Neural cell (in vitro differentiated cells): ENCODE measurements around the gene MUSK.

ENCODE experiments used
- EP300 ChIP-seq: fragments of 450-650 bp; conservative IDR thresholded peaks from 2 replicates; pipeline ENCODE4 v1.6.1; 2014; ENCODE audit warnings: antibody characterized with exemption, mild to moderate bottlenecking, moderate library complexity; ENCODE audit not compliant: poor library complexity, severe bottlenecking
- EZH2 ChIP-seq: fragments of 200-600, 300-800 bp; shearing (Covaris generic), sonication (generic); IDR thresholded peaks from 2 replicates; pipeline ENCODE4 v1.6.1; 2014; ENCODE audit warnings: antibody characterized with exemption, low read length, borderline replicate concordance, mild to moderate bottlenecking; ENCODE audit not compliant: insufficient read depth, poor library complexity, severe bottlenecking
- MXI1 ChIP-seq: fragments of 450-650 bp; conservative IDR thresholded peaks from 2 replicates; pipeline ENCODE4 v1.6.1; 2014; ENCODE audit warnings: antibody characterized with exemption, mild to moderate bottlenecking; ENCODE audit not compliant: poor library complexity, severe bottlenecking
- RAD21 ChIP-seq: fragments of 450-650 bp; conservative IDR thresholded peaks from 2 replicates; pipeline ENCODE4 v1.6.1; 2014; ENCODE audit warnings: antibody characterized with exemption, mild to moderate bottlenecking, moderate library complexity
- TAF1 ChIP-seq: IDR thresholded peaks from 2 replicates; pipeline ENCODE4 v1.6.1; 2012; ENCODE audit warnings: low read depth
- TF ChIP-seq, protein P1 (sequence below): fragments of 450-650 bp; IDR thresholded peaks from 2 replicates; pipeline ENCODE4 v1.5.1; 2014; ENCODE audit warnings: antibody characterized with exemption, mild to moderate bottlenecking, moderate library complexity; ENCODE audit not compliant: poor library complexity, severe bottlenecking
- TF ChIP-seq, protein P2 (sequence below): IDR thresholded peaks from 2 replicates; pipeline ENCODE4 v1.6.1; 2012; ENCODE audit warnings: borderline replicate concordance

- TF ChIP-seq EZH2 (no peak), TAF1 (no peak), EP300 (no peak), RAD21 (no peak), MXI1 (no peak)
- TF ChIP-seq, protein P1, sequence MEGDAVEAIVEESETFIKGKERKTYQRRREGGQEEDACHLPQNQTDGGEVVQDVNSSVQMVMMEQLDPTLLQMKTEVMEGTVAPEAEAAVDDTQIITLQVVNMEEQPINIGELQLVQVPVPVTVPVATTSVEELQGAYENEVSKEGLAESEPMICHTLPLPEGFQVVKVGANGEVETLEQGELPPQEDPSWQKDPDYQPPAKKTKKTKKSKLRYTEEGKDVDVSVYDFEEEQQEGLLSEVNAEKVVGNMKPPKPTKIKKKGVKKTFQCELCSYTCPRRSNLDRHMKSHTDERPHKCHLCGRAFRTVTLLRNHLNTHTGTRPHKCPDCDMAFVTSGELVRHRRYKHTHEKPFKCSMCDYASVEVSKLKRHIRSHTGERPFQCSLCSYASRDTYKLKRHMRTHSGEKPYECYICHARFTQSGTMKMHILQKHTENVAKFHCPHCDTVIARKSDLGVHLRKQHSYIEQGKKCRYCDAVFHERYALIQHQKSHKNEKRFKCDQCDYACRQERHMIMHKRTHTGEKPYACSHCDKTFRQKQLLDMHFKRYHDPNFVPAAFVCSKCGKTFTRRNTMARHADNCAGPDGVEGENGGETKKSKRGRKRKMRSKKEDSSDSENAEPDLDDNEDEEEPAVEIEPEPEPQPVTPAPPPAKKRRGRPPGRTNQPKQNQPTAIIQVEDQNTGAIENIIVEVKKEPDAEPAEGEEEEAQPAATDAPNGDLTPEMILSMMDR, result no peak
- TF ChIP-seq, protein P2, sequence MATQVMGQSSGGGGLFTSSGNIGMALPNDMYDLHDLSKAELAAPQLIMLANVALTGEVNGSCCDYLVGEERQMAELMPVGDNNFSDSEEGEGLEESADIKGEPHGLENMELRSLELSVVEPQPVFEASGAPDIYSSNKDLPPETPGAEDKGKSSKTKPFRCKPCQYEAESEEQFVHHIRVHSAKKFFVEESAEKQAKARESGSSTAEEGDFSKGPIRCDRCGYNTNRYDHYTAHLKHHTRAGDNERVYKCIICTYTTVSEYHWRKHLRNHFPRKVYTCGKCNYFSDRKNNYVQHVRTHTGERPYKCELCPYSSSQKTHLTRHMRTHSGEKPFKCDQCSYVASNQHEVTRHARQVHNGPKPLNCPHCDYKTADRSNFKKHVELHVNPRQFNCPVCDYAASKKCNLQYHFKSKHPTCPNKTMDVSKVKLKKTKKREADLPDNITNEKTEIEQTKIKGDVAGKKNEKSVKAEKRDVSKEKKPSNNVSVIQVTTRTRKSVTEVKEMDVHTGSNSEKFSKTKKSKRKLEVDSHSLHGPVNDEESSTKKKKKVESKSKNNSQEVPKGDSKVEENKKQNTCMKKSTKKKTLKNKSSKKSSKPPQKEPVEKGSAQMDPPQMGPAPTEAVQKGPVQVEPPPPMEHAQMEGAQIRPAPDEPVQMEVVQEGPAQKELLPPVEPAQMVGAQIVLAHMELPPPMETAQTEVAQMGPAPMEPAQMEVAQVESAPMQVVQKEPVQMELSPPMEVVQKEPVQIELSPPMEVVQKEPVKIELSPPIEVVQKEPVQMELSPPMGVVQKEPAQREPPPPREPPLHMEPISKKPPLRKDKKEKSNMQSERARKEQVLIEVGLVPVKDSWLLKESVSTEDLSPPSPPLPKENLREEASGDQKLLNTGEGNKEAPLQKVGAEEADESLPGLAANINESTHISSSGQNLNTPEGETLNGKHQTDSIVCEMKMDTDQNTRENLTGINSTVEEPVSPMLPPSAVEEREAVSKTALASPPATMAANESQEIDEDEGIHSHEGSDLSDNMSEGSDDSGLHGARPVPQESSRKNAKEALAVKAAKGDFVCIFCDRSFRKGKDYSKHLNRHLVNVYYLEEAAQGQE, result no peak
Measured at GRCh38 chr9:110714314-110714713, 45.7 kb downstream of the MUSK start.
